Esophagus squamous epithelium (tissue), 5 donors: ENCODE results near the gene NPLOC4. TPM values are rescaled to one million over a fixed set of nuclear protein-coding genes. Genes with fewer than 3 reads are reported as not detected.

Experiments
- DNase-seq: peaks from one replicate; lab custom pipeline; 2025; lab: John Stamatoyannopoulos, UW
- H3K27ac ChIP-seq, 4 donors: fragments of 200-600 bp; sonication (generic); one replicate each; pipeline ENCODE4 v1.5.1; 2016 to 2019; ENCODE audit warnings: mild to moderate bottlenecking in 1 of 4
- H3K27me3 ChIP-seq, 4 donors: fragments of 200-600 bp; sonication (generic); 1 replicate in 3 of 4; 2 replicates in 1 of 4; pipeline versions ENCODE4 v1.5.1 to v1.6.0; 2017 to 2021; ENCODE audit warnings: antibody characterized with exemption in 1 of 4
- H3K36me3 ChIP-seq, 3 donors: fragments of 200-600 bp; sonication (generic); one replicate each; pipeline ENCODE4 v1.5.1; 2016 to 2019
- H3K4me1 ChIP-seq, 3 donors: fragments of 200-600 bp; sonication (generic); one replicate each; pipeline ENCODE4 v1.5.1; 2017 to 2019
- H3K4me3 ChIP-seq, 4 donors: fragments of 200-600 bp; sonication (generic); 1 replicate in 3 of 4; 2 replicates in 1 of 4; pipeline ENCODE4 v1.5.1; 2016 to 2019; ENCODE audit warnings: mild to moderate bottlenecking in 2 of 4, moderate library complexity in 1 of 4
- H3K9me3 ChIP-seq, 3 donors: fragments of 200-600 bp; sonication (generic); one replicate each; pipeline ENCODE4 v1.5.1; 2016 to 2019
- POLR2A ChIP-seq, 4 donors: fragments of 450-650 bp; IDR thresholded peaks; one replicate each; pipeline ENCODE4 v1.6.1; 2017; ENCODE audit warnings: antibody characterized with exemption in 4 of 4, mild to moderate bottlenecking in 4 of 4, moderate library complexity in 3 of 4
- WGBS, 2 donors: methylation state at CpG; one replicate each; pipeline ENCODE4 v1.1.5; 2018; 5-methylcytosine and 5-hydroxymethylcytosine counted together
- intact Hi-C: fragments of 100-400 bp; cut with DNase I; formaldehyde crosslinking; loops from one replicate; pipeline ENCODE4 v1.15.0; 2022
- total RNA-seq, 4 donors: library from RNA; depleted of rRNA; stranded (reverse); fragments of >200 nt; gene quantifications; one replicate each; pipeline ENCODE4 v1.1.0, GENCODE V29; 2016
- TF ChIP-seq, protein P1 (sequence below), 6 experiments: fragments of 450-650 bp in 4 of 6; fragments of 200-600 bp in 2 of 6; sonication (generic) in 2 of 6; IDR thresholded peaks; one replicate each; pipeline ENCODE4 v1.5.1; 2016 to 2019; ENCODE audit warnings: antibody characterized with exemption in 6 of 6, mild to moderate bottlenecking in 4 of 6, moderate library complexity in 4 of 6
- donor health status: DM: yes; HTN: yes; CAD: no.

NPLOC4 gene
- total RNA-seq, 4 donors from 2014 or later: 49.0 to 80.9 (median 62.4) TPM

DNA sequence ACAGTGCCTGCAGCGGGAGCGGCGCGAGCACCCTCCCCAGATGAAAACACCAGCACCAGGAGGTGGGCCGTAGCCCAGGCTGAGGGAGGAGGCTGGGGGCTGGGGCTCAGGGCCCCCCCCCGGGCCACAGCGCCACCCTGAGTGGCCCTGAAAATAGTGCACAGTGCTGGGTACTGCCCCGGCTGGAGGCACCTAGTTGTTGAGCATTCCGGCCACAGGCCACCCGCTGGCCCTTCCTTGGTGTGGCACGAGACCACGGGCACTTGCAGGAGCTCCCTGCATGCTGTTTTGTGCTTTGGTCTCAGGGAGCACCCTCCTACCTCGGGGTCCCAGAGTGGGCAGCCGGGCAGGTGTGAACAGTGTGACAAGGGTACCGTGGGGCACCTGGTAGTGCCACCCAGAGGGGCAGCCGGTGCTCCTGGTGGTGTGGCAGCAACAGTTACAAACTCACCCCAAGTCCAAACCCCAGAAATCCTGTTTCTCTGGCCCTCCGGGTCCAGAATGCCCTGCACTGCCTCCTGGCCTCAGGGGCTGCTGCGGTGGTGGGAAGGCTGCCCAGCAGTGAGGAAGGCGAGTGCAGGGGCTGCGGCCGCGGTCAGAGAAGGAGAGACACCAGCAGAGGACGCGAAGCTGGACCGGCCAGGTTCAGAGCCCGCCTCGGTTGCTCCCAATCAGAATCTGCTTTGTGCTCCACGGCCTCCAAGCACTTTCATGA is 96.8 kb downstream of the NPLOC4 start:
- Histone ChIP-seq H3K4me3 (no peak overlapping the region), H3K36me3 (peaks cover 3 to 71% (median 9%) of the 10 kb centered on the region in 3 donors), H3K27ac (no peak overlapping the region), H3K4me1 (peaks cover 6 to 17% (median 15%) of the 10 kb centered on the region in 3 donors), H3K27me3 (peaks cover 5 to 32% (median 10%) of the 10 kb centered on the region in 4 donors), H3K9me3 (no peaks in the 10 kb centered on the region)
- TF ChIP-seq, protein P1, sequence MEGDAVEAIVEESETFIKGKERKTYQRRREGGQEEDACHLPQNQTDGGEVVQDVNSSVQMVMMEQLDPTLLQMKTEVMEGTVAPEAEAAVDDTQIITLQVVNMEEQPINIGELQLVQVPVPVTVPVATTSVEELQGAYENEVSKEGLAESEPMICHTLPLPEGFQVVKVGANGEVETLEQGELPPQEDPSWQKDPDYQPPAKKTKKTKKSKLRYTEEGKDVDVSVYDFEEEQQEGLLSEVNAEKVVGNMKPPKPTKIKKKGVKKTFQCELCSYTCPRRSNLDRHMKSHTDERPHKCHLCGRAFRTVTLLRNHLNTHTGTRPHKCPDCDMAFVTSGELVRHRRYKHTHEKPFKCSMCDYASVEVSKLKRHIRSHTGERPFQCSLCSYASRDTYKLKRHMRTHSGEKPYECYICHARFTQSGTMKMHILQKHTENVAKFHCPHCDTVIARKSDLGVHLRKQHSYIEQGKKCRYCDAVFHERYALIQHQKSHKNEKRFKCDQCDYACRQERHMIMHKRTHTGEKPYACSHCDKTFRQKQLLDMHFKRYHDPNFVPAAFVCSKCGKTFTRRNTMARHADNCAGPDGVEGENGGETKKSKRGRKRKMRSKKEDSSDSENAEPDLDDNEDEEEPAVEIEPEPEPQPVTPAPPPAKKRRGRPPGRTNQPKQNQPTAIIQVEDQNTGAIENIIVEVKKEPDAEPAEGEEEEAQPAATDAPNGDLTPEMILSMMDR (IDR thresholded peaks at IDR 0.05): no peak
- TF ChIP-seq POLR2A (IDR thresholded peaks at IDR 0.05): no peak
- intact Hi-C loops: no loop called here
- DNase-seq: no peak
- 93 to 98% methylated on average over 13 to 15 of the region's 28 CpGs for WGBS, 2 donors

DNA sequence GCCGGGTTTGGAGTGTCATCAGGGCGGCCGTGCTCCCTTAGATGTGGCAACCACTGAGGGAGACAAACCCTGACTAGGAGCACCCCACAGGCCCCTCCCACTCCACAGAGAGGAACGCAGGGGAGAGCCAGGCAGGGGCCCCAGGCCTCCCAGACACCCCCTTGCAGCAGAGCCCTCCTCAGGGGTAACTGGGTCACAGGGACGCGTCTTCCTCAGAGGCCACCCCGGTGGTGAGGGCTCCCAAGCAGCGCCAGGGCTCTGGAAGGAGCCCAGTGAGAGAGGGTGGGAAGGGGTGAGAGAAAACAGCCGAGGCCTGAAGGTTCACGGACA is 97.4 kb downstream of the NPLOC4 start:
- H3K9me3 ChIP-seq: no peaks in the 10 kb centered on the region
- TF ChIP-seq, protein P1 (IDR thresholded peaks at IDR 0.05): no peak
- TF ChIP-seq POLR2A (IDR thresholded peaks at IDR 0.05): no peak
- H3K27me3 ChIP-seq: peaks cover 5 to 38% (median 10%) of the 10 kb centered on the region in 4 donors
- H3K4me1 ChIP-seq: peaks cover 6 to 17% (median 15%) of the 10 kb centered on the region in 3 donors
- no peak for DNase-seq
- H3K36me3 ChIP-seq: peaks cover 3 to 66% (median 9%) of the 10 kb centered on the region in 3 donors
- intact Hi-C loops: no loop called here
- no peak overlapping the region for H3K4me3 ChIP-seq
- 84 to 87% methylated on average over 4 to 5 of the region's 10 CpGs for WGBS, 2 donors
- H3K27ac ChIP-seq: no peak overlapping the region

DNA sequence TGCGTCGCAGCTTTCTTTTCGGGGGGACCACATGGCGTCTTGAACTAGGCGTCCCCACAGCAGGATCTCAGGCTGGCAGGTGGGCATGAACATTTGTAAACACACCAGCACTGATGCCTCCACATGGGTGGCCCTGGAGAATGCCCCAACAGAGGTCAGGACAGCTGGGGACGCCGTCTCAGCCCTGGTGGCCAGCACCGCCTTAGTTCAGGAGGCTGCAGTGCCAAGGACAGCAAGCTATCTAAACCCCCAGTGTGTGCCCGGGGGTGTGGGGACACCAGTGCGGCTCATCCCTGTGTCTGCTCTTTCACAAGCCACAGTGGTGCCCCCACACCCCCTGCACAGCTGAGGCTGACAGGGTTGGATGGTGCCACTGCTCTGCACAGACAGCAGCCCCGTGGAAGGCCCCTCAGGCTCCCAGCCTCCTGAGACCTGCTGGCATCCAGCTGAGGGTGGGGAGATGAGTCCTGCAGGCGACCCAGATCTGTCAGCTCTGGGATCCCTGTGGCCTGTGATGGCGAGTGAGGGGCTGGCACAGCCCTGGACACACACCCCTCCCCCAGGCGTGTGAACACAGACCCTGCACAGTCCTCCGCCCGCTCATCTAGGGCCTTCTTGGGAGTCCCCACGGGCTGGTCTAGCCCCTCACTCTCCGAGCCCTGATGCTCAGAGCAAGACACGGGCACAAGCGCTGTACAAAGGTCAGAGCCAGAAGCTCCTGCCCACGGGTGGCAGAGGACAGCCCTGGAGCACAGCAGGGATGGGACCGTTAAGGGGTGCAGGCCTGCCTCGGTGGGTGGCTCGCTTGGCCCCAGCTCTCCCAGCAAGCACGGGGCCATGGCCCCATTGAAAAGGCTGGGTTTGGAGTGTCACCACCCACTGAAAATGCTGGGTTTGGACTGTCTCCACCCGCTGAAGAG is 98.0 kb downstream of the NPLOC4 start:
- TF ChIP-seq, protein P1 (IDR thresholded peaks at IDR 0.05): no peak
- no peak for TF ChIP-seq POLR2A (IDR thresholded peaks at IDR 0.05)
- peaks cover 6 to 17% (median 15%) of the 10 kb centered on the region in 3 donors for H3K4me1 ChIP-seq
- no peak for DNase-seq
- H3K27me3 ChIP-seq: peaks cover 5 to 44% (median 10%) of the 10 kb centered on the region in 4 donors
- WGBS, 2 donors: 70 to 95% methylated on average over 2 to 4 of the region's 26 CpGs
- H3K4me3 ChIP-seq: no peak overlapping the region
- H3K9me3 ChIP-seq: no peaks in the 10 kb centered on the region
- H3K27ac ChIP-seq: no peak overlapping the region
- intact Hi-C loops: no loop called here
- H3K36me3 ChIP-seq: peaks cover 3 to 59% (median 9%) of the 10 kb centered on the region in 3 donors

DNA sequence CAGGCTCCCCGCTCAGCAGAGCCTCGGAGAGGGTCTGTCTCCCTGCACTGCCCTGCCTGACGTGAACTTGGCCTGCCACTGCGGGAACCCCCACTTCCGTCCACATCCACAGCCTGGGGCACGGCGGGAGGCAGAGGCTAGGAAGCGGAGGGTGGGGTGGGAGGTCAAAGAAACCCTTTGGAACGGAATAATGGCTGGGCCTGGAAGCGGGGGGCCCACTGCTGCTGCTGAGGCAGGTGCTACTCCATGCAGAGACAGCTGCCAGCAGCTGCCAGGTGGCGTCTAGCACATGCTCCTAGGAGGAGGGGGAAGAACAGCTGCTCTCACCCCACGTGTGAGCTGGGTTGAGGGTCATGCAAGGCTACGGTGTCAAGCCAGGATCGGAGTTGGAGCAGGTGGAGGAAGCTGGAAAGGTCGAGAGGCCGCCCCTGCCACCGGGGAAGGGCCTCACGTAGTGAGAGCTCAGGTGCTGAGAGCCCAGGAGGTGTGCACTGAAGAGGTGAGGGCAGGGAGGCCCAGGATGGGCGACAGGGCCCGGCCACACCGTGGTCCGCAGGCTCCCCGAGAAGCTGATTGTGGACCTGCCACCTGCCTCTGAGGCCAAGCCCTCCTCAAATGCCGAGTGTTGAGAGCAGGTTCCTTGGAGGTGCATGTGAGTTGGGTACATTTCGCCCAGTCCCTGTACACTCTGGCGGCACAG is 98.9 kb downstream of the NPLOC4 start:
- Histone ChIP-seq H3K36me3 (peaks cover 3 to 50% (median 9%) of the 10 kb centered on the region in 3 donors), H3K4me1 (peaks cover 6 to 17% (median 15%) of the 10 kb centered on the region in 3 donors), H3K4me3 (no peak overlapping the region), H3K9me3 (no peaks in the 10 kb centered on the region), H3K27ac (no peak overlapping the region), H3K27me3 (peaks cover 5 to 52% (median 10%) of the 10 kb centered on the region in 4 donors)
- intact Hi-C loops: no loop called here
- no peak for DNase-seq
- TF ChIP-seq, protein P1 (IDR thresholded peaks at IDR 0.05): no peak
- no peak for TF ChIP-seq POLR2A (IDR thresholded peaks at IDR 0.05)
- WGBS, 2 donors: 78 to 87% methylated on average over 8 to 13 of the region's 26 CpGs
